Activated naive CD8-positive, alpha-beta T cell (primary cell): Measurements from ENCODE around the gene NAV2.

Source experiments
- H3K27ac Mint-ChIP-seq: one replicate; pipeline ENCODE4 v1.8.0; 2021; ENCODE audit warnings: mixed read lengths
- H3K27me3 Mint-ChIP-seq: one replicate; pipeline ENCODE4 v1.8.0; 2021; ENCODE audit warnings: mixed read lengths
- H3K36me3 Mint-ChIP-seq: one replicate; pipeline ENCODE4 v1.8.0; 2021; ENCODE audit warnings: mixed read lengths
- H3K4me1 Mint-ChIP-seq: one replicate; pipeline ENCODE4 v1.8.0; 2021; ENCODE audit warnings: low read depth, mixed read lengths
- H3K4me3 Mint-ChIP-seq: one replicate; pipeline ENCODE4 v1.8.0; 2021; ENCODE audit warnings: mild to moderate bottlenecking, mixed read lengths
- H3K9me3 Mint-ChIP-seq: one replicate; pipeline ENCODE4 v1.8.0; 2021; ENCODE audit warnings: low read depth, mixed read lengths

NAV2 gene

DNA sequence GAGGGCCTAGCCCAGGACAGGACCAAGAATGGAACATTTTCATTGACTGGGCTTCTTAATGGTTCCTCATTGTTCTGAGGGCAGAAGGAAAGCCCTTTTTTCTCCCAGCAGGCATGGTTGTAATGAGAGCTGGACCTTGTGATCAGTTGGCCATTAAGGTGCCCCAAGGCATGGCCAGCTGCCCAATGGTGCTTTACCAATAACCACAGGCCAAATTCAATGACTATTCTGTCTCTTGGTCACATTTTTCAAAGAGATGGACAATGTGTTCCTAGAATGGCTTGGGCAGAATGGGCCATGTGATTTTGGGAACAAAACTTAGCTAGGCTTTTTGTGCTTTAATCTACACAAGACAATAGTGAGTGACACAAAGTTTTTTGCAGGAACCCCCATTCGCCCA lies 7.3 kb downstream of the NAV2 start:
- Mint-ChIP-seq H3K4me3 (no peak overlapping the region), H3K4me1 (peaks cover 26% of the 10 kb centered on the region), H3K9me3 (no peaks in the 10 kb centered on the region), H3K36me3 (no peaks in the 10 kb centered on the region), H3K27me3 (peaks cover 7% of the 10 kb centered on the region), H3K27ac (no peak overlapping the region)

- H3K36me3 Mint-ChIP-seq, result no peaks in the 10 kb centered on the region
These were observed 8.5 kb downstream of the NAV2 start for GRCh38 chr11:19721176-19721575.

GRCh38 chr11:19722702-19723101 lies 10.1 kb downstream of the NAV2 start:
- no peak overlapping the region for H3K4me3 Mint-ChIP-seq
- no peaks in the 10 kb centered on the region for H3K36me3 Mint-ChIP-seq
- peaks cover 29% of the 10 kb centered on the region for H3K4me1 Mint-ChIP-seq
- no peaks in the 10 kb centered on the region for H3K9me3 Mint-ChIP-seq
- H3K27me3 Mint-ChIP-seq, result peaks cover 4% of the 10 kb centered on the region
- no peak overlapping the region for H3K27ac Mint-ChIP-seq

More at GRCh38 chr11:19721176-19721575, 8.5 kb downstream of the NAV2 start:
- H3K4me1 Mint-ChIP-seq, result peaks cover 29% of the 10 kb centered on the region
- no peaks in the 10 kb centered on the region for H3K9me3 Mint-ChIP-seq
- no peak overlapping the region for H3K27ac Mint-ChIP-seq
- H3K27me3 Mint-ChIP-seq, result peaks cover 4% of the 10 kb centered on the region
- no peak overlapping the region for H3K4me3 Mint-ChIP-seq

DNA sequence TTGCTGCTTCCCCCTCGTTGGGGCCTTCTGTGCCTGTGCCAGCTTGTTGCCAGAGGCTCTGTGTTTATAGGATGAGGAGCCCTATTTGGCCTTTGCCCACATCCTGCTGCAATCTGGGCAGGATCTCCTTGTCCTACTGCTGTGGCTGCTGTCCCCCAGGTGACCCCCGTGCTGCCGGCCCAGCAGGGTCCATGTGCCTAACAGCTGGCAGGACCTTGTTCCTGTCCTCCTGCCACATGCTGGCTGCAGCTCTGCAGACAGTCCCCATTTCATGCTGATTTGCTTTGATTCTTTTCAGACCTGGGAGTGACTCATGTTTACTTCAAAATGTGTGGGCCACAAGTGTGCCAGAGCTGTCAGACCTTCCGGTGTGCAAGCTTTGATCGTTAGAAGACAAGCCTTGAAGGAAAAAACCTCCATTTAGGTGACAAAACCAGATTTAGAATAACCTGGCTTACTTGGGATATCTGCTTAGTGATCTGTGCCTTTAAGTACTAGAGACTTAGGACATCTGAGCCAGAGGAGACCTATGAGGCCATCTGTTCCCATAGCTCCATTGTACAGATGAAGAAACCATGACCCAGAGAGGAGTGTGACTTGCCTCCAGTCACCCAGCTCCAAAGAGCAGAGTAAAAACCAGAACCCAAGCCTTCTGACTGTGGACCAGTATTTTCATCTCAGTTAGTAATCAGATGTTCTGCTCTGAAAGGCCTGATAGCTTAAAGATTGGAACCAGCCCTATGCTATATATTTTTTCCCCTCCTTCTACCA lies 11.1 kb downstream of the NAV2 start:
- no peaks in the 10 kb centered on the region for H3K27me3 Mint-ChIP-seq
- H3K36me3 Mint-ChIP-seq, result no peaks in the 10 kb centered on the region
- peaks cover 29% of the 10 kb centered on the region for H3K4me1 Mint-ChIP-seq
- peak overlapping the region; percentile 74 for H3K27ac Mint-ChIP-seq
- H3K9me3 Mint-ChIP-seq, result no peaks in the 10 kb centered on the region
- peak overlapping the region; percentile 36 for H3K4me3 Mint-ChIP-seq

DNA sequence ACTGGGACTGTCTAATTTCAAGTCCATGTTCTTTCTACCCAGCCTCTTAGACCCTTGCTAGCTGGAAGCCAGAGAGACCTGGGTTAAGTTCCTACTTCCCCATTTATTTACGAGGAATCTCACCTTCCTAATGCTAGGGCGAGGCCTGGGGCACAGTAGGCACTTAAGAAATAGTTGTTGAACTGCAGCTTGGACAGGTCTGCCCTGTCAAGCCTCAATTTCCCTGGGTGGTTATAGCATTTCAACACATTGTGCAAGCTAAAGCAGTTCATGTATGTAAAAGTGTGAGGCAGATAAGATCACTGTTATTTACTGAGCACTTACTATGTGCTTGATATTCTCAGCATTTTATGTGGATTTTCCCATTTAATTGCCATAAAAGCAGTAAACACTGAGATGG lies 12.1 kb downstream of the NAV2 start:
- H3K4me1 Mint-ChIP-seq, result peaks cover 29% of the 10 kb centered on the region

DNA sequence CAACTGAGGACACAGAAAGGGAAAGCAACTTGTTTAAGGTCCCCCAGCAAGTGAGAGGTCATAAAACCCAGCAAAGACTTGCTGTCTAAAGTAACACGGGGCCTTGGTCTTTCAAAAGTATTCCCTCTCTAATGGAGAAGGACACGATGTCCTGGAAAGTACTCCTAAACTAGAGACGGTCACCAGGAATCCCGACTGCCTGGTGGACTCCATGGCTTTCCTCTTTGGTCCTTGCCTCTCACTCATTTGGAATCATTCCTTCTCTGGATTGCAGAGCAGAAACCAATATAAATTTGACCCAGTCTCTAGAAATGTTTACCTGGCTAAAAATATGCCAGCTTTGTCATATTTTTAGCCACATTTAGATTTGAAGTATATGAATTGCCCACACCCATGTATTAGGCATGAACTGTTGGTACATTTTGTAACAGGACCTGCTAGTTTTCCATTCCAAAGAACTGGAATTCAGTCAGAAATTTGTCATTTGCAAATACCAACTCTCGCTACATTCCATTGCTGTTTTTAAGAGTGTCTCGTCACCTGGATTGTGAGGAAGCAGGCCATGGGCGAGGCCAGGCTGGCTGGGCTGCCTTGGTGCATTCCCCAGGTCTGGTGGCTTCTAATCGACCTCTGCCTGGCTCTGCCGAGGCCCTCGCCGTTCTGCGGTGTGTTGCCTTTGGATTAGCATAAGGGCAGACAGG lies 12.9 kb downstream of the NAV2 start:
- no peaks in the 10 kb centered on the region for H3K27me3 Mint-ChIP-seq
- H3K4me3 Mint-ChIP-seq, result no peak overlapping the region
- H3K4me1 Mint-ChIP-seq, result peaks cover 29% of the 10 kb centered on the region
- no peaks in the 10 kb centered on the region for H3K9me3 Mint-ChIP-seq
- no peak overlapping the region for H3K27ac Mint-ChIP-seq
- no peaks in the 10 kb centered on the region for H3K36me3 Mint-ChIP-seq

More for the DNA sequence above, 12.1 kb downstream of the NAV2 start:
- no peaks in the 10 kb centered on the region for H3K9me3 Mint-ChIP-seq
- no peak overlapping the region for H3K4me3 Mint-ChIP-seq
- no peaks in the 10 kb centered on the region for H3K36me3 Mint-ChIP-seq
- H3K27ac Mint-ChIP-seq, result no peak overlapping the region
- H3K27me3 Mint-ChIP-seq, result no peaks in the 10 kb centered on the region

- H3K4me3 Mint-ChIP-seq, result no peak overlapping the region
- H3K27me3 Mint-ChIP-seq, result no peaks in the 10 kb centered on the region
- no peaks in the 10 kb centered on the region for H3K9me3 Mint-ChIP-seq
- no peaks in the 10 kb centered on the region for H3K36me3 Mint-ChIP-seq
- no peak overlapping the region for H3K27ac Mint-ChIP-seq
- peaks cover 27% of the 10 kb centered on the region for H3K4me1 Mint-ChIP-seq
These were observed 14.6 kb downstream of the NAV2 start for GRCh38 chr11:19727246-19727645.

DNA sequence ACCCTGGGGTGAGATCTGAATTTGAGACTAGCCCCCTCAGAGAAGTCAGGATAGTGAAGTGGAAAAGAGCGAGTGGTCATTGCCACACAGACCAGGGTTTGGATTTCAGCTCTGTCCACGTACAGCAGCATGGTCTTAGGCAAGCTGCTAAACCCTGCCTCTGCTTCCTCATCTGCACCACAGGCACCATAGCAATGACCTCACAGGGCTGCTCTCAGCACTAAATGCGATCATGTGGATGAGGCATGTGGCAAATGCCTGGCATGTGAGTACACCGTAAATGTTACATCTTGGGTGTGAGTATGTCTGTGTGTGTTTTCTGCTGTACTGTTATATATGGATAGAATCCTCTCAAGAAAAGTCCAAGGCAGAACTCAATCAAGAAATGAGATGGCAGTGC lies 15.8 kb downstream of the NAV2 start:
- peaks cover 16% of the 10 kb centered on the region for H3K4me1 Mint-ChIP-seq

GRCh38 chr11:19729141-19729540 lies 16.5 kb downstream of the NAV2 start:
- H3K27ac Mint-ChIP-seq, result no peak overlapping the region
- peaks cover 9% of the 10 kb centered on the region for H3K4me1 Mint-ChIP-seq
- H3K9me3 Mint-ChIP-seq, result no peaks in the 10 kb centered on the region
- no peaks in the 10 kb centered on the region for H3K36me3 Mint-ChIP-seq
- H3K4me3 Mint-ChIP-seq, result no peak overlapping the region
- H3K27me3 Mint-ChIP-seq, result no peaks in the 10 kb centered on the region

More for the DNA sequence above, 15.8 kb downstream of the NAV2 start:
- H3K36me3 Mint-ChIP-seq, result no peaks in the 10 kb centered on the region
- H3K4me3 Mint-ChIP-seq, result no peak overlapping the region
- no peak overlapping the region for H3K27ac Mint-ChIP-seq
- no peaks in the 10 kb centered on the region for H3K9me3 Mint-ChIP-seq
- no peaks in the 10 kb centered on the region for H3K27me3 Mint-ChIP-seq

GRCh38 chr11:19730373-19730772 lies 17.7 kb downstream of the NAV2 start:
- no peaks in the 10 kb centered on the region for H3K36me3 Mint-ChIP-seq
- H3K27ac Mint-ChIP-seq, result no peak overlapping the region
- H3K4me3 Mint-ChIP-seq, result no peak overlapping the region
- H3K4me1 Mint-ChIP-seq, result no peaks in the 10 kb centered on the region
- H3K9me3 Mint-ChIP-seq, result no peaks in the 10 kb centered on the region
- no peaks in the 10 kb centered on the region for H3K27me3 Mint-ChIP-seq

GRCh38 chr11:19734171-19734570 lies 21.5 kb downstream of the NAV2 start:
- H3K4me3 Mint-ChIP-seq, result no peak overlapping the region
- no peak overlapping the region for H3K27ac Mint-ChIP-seq
- no peaks in the 10 kb centered on the region for H3K27me3 Mint-ChIP-seq
- no peaks in the 10 kb centered on the region for H3K36me3 Mint-ChIP-seq
- no peaks in the 10 kb centered on the region for H3K9me3 Mint-ChIP-seq
- H3K4me1 Mint-ChIP-seq, result no peaks in the 10 kb centered on the region

- Mint-ChIP-seq H3K4me1 (no peaks in the 10 kb centered on the region), H3K27me3 (no peaks in the 10 kb centered on the region), H3K4me3 (no peak overlapping the region), H3K36me3 (no peaks in the 10 kb centered on the region), H3K27ac (no peak overlapping the region), H3K9me3 (no peaks in the 10 kb centered on the region)
These were observed 22.7 kb downstream of the NAV2 start for GRCh38 chr11:19735157-19735908.

DNA sequence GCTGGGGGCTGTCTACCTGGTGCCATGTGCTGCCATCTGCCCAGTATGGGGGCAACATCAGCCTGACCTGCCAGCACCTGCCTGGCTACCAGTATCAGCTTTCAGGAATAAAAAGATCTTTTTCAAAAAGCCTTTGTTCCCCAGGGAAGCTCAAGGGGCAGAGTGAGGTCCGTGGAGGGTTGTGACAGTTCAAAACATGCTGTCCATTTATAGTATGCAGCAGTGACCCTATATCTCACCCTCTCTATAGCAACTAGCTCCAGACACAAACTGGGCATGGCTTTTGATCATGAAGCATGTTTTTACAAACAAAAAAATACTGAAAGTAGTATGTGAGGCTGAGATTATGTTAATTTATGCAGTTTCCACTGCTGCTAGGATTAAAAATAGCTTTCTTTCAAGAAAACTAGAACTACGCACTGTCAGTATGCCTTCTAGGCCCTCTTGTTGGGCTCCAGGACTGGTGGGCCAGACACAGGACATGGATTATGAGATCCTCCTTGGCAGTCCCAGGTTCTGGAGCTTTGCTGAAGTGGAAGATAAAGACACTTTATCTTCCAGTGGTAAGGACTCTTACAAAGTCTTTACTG lies 23.4 kb downstream of the NAV2 start:
- no peak overlapping the region for H3K4me3 Mint-ChIP-seq
- no peaks in the 10 kb centered on the region for H3K36me3 Mint-ChIP-seq
- H3K27ac Mint-ChIP-seq, result no peak overlapping the region
- H3K9me3 Mint-ChIP-seq, result no peaks in the 10 kb centered on the region
- no peaks in the 10 kb centered on the region for H3K4me1 Mint-ChIP-seq
- H3K27me3 Mint-ChIP-seq, result no peaks in the 10 kb centered on the region

- Mint-ChIP-seq H3K27ac (no peak overlapping the region), H3K36me3 (no peaks in the 10 kb centered on the region), H3K4me3 (no peak overlapping the region), H3K4me1 (no peaks in the 10 kb centered on the region), H3K27me3 (no peaks in the 10 kb centered on the region), H3K9me3 (no peaks in the 10 kb centered on the region)
These were observed 24.2 kb downstream of the NAV2 start for GRCh38 chr11:19736831-19737230.

- no peak overlapping the region for H3K4me3 Mint-ChIP-seq
- H3K36me3 Mint-ChIP-seq, result no peaks in the 10 kb centered on the region
- no peaks in the 10 kb centered on the region for H3K9me3 Mint-ChIP-seq
- no peak overlapping the region for H3K27ac Mint-ChIP-seq
- no peaks in the 10 kb centered on the region for H3K27me3 Mint-ChIP-seq
- H3K4me1 Mint-ChIP-seq, result no peaks in the 10 kb centered on the region
These were observed 24.9 kb downstream of the NAV2 start for GRCh38 chr11:19737575-19737974.
